ENCODE measurements around the gene MT2A.
"Not testable (repeated sequence)": the region's sequence is repeated elsewhere in the genome, so short reads cannot be mapped to it uniquely, and the experiment has no call there.

The MT2A gene

GRCh38 chr16:56608043-56608875 is at the start of gene MT2A:
Gene MT2A, plus strand, starts transcription at chr16:56608584. Its CDS starts 72 bp downstream, at chr16:56608656.
- peak in 13 of 14 donors; percentile 50 to 93 (median 78) for DNase-seq

- DNase-seq, result no peak
Measured at GRCh38 chr16:56559109-56559508, 49.3 kb upstream of the MT2A start.

- no peak for DNase-seq
Measured at GRCh38 chr16:56560447-56560846, 47.9 kb upstream of the MT2A start.

GRCh38 chr16:56561126-56561525 is 47.3 kb upstream of the MT2A start:
- no peak for DNase-seq

- no peak for DNase-seq
Measured at GRCh38 chr16:56564793-56565477, 43.4 kb upstream of the MT2A start, which contains the start of gene MT4. Gene MT4, plus strand, starts transcription at chr16:56565073. Its CDS starts 56 bp downstream, at chr16:56565129.

- no peak for DNase-seq
Measured at GRCh38 chr16:56569971-56570370, 38.4 kb upstream of the MT2A start.

GRCh38 chr16:56571525-56571924 is 36.9 kb upstream of the MT2A start:
- DNase-seq, result no peak

- no peak for DNase-seq
Measured at GRCh38 chr16:56574625-56575024, 33.8 kb upstream of the MT2A start.

GRCh38 chr16:56576585-56577299 is 31.6 kb upstream of the MT2A start:
- DNase-seq, result peak in 3 of 14 donors; percentile 22 to 37 (median 25)

- DNase-seq, result no peak
Measured at GRCh38 chr16:56577300-56577625, 31.1 kb upstream of the MT2A start.

GRCh38 chr16:56580391-56581048 is 27.9 kb upstream of the MT2A start:
- DNase-seq, result no peak

GRCh38 chr16:56582911-56583310 is 25.5 kb upstream of the MT2A start:
- DNase-seq, result not testable (repeated sequence)

- DNase-seq, result no peak
Measured at GRCh38 chr16:56583351-56584168, 24.8 kb upstream of the MT2A start.

- DNase-seq, result no peak
Measured at GRCh38 chr16:56584276-56584675, 24.1 kb upstream of the MT2A start.

GRCh38 chr16:56588781-56589140 is 19.6 kb upstream of the MT2A start:
- DNase-seq, result no peak

- DNase-seq, result peak in 12 of 14 donors; percentile 34 to 80 (median 62)
Measured at GRCh38 chr16:56589141-56590039, 19.0 kb upstream of the MT2A start, which contains the start of gene MT3. Gene MT3, plus strand, starts transcription at chr16:56589528. Its CDS starts 63 bp downstream, at chr16:56589591.

- peak in 1 of 14 donors; percentile 15 for DNase-seq
Measured at GRCh38 chr16:56591377-56592060, 16.9 kb upstream of the MT2A start.

- no peak for DNase-seq
Measured at GRCh38 chr16:56593573-56594291, 14.7 kb upstream of the MT2A start.

- no peak for DNase-seq
Measured at GRCh38 chr16:56594292-56594619, 14.1 kb upstream of the MT2A start.
